Measurements from ENCODE around the gene MANF.
"Not testable (repeated sequence)": the region's sequence is repeated elsewhere in the genome, so short reads cannot be mapped to it uniquely, and the experiment has no call there.

MANF gene

DNA sequence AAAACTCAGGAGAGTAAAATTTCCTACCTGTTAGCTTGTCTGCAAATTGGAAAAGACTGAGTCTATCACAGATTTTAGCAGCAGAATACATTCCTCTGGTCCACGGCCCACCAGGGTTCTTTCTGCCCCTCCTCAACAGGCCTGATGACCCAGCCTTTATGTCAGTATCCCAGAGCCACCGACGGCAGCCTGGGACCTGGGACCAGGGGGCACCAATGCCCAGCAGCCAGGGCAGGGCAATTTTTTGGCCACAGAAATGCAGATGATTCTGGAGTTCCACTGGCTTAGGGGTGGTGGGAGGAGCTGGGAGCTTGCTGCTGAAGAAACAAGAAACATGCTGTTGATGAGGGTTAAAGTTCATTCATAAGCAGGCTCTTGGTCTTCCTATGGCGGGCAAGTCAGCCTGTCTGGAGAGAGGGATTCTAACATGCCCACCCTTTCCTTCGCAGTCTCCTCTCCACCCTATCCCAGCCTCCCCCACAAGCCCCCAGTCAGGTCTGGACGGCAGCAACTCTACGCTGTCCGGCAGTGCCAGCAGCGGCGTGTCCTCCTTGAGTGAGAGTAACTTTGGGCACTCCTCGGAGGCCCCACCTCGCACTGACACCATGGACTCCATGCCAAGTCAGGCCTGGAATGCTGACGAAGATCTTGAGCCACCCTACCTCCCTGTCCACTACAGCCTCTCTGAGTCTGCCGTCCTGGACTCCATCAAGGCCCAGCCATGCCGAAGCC, 4.3 kb upstream of the MANF start:
- H3K27ac ChIP-seq (ENCODE audit: low read depth, low read length) = no peak overlapping the region

DNA sequence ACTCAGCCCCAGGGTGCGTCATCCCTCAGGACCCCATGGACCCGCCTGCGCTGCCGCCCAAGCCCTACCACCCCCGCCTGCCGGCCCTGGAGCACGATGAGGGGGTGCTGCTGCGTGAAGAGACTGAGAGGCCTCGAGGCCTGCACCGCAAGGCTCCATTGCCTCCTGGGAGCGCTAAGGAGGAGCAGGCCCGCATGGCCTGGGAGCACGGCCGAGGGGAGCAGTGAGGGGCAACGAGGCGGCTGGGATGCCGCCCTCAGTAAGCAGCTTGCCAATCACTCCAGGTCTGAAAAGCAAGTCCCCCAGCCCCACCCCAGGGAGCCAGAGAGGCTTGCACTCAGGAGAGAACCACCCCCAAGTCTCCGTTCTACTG, 3.8 kb upstream of the MANF start:
- Histone ChIP-seq H3K4me3 (ENCODE audit: low read depth in 1 of 2, low read length in 2 of 2) (no peak overlapping the region), H3K4me1 (ENCODE audit: control insufficient read depth in 1 of 2, insufficient read depth in 2 of 2, low read length in 2 of 2) (peaks cover 12 to 16% of the 10 kb centered on the region in 2 donors), H3K27me3 (ENCODE audit: control insufficient read depth in 1 of 2, insufficient read depth in 2 of 2, low read length in 2 of 2) (no peaks in the 10 kb centered on the region), H3K9me3 (ENCODE audit: control insufficient read depth in 1 of 2, low read length in 2 of 2) (no peaks in the 10 kb centered on the region), H3K36me3 (ENCODE audit: control insufficient read depth in 1 of 2, insufficient read depth in 2 of 2, low read length in 2 of 2) (no peaks in the 10 kb centered on the region), H3K27ac (ENCODE audit: low read depth, low read length) (no peak overlapping the region), H3K9ac (ENCODE audit: low read depth in 1 of 2, low read length in 2 of 2) (no peak overlapping the region)

More for the DNA sequence above, 4.3 kb upstream of the MANF start:
- Histone ChIP-seq H3K4me3 (ENCODE audit: low read depth in 1 of 2, low read length in 2 of 2) (no peak overlapping the region), H3K9me3 (ENCODE audit: control insufficient read depth in 1 of 2, low read length in 2 of 2) (no peaks in the 10 kb centered on the region), H3K4me1 (ENCODE audit: control insufficient read depth in 1 of 2, insufficient read depth in 2 of 2, low read length in 2 of 2) (peaks cover 9 to 10% of the 10 kb centered on the region in 2 donors), H3K36me3 (ENCODE audit: control insufficient read depth in 1 of 2, insufficient read depth in 2 of 2, low read length in 2 of 2) (no peaks in the 10 kb centered on the region), H3K9ac (ENCODE audit: low read depth in 1 of 2, low read length in 2 of 2) (no peak overlapping the region), H3K27me3 (ENCODE audit: control insufficient read depth in 1 of 2, insufficient read depth in 2 of 2, low read length in 2 of 2) (peaks cover 0 to under 1% of the 10 kb centered on the region in 2 donors)

DNA sequence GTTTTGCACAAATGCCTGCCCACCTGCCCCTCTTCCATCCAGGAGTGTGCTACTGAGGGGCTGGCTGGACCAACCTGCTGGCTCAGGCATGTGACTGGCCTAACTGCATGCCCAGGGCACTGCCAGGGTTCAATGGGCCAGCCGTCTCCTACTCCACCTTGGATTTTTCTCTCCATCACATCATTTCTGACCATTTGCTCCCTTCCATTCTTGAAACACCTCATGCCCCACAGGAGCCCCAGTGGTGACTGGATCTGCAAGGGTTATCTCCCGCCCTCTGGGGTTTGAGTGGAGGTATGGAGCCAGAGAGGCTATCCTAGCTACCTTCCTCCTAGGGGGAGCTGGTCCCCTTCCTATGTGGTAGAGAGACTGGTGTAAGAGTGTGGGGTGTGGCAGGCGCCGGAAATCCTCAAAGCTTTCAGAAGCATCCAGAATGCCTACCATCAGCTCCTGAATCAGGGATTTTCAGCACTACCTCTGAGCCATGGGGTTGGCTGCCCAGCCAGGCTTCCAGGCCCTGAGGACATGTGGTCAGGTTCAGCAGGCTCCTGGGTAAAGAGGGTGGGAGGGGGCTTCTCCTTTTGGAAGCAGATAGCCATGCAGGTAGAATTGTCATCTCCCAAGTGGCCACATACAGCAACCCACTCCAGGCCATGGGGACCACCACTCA, 2.9 kb upstream of the MANF start:
- Histone ChIP-seq H3K4me1 (ENCODE audit: control insufficient read depth in 1 of 2, insufficient read depth in 2 of 2, low read length in 2 of 2) (peaks cover 19 to 23% of the 10 kb centered on the region in 2 donors), H3K36me3 (ENCODE audit: control insufficient read depth in 1 of 2, insufficient read depth in 2 of 2, low read length in 2 of 2) (no peaks in the 10 kb centered on the region), H3K4me3 (ENCODE audit: low read depth in 1 of 2, low read length in 2 of 2) (no peak overlapping the region), H3K9ac (ENCODE audit: low read depth in 1 of 2, low read length in 2 of 2) (no peak overlapping the region), H3K27me3 (ENCODE audit: control insufficient read depth in 1 of 2, insufficient read depth in 2 of 2, low read length in 2 of 2) (no peaks in the 10 kb centered on the region), H3K27ac (ENCODE audit: low read depth, low read length) (no peak overlapping the region), H3K9me3 (ENCODE audit: control insufficient read depth in 1 of 2, low read length in 2 of 2) (no peaks in the 10 kb centered on the region)

DNA sequence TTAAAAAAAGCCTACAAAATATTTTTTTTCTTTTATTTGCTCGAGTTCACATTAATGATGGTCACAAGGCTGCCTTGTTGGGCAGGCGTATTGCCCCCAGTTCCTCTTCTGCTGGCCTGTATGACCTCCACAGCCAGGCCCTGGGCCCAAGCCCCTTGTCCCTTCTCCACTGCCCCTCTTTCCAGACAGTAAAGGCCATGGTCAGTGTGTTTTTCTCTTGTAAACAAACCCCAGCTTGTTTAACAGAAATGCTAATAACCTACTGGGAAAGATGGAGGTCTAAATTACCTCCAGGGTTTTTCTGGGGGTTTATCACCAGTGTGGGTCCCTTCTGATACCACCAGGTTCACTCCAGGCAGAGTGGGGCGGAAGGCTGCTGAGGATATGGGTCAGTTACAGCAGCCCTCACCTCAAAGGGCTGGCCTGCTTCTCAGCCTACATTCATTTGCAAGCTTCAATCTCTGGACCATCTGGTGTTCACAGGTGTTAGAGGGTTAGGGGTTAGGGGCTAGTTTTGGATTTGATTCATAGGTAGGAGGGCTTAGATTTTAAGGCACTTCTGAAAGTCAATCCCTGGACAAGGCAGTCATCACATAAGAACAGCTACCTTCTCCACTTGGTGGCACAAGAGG, 2.0 kb upstream of the MANF start:
- H3K36me3 ChIP-seq (ENCODE audit: control insufficient read depth in 1 of 2, insufficient read depth in 2 of 2, low read length in 2 of 2) = peaks cover 6 to 7% of the 10 kb centered on the region in 2 donors
- H3K4me3 ChIP-seq (ENCODE audit: low read depth in 1 of 2, low read length in 2 of 2) = peak overlapping the region in 1 of 2 donors; percentile 85
- H3K9me3 ChIP-seq (ENCODE audit: control insufficient read depth in 1 of 2, low read length in 2 of 2) = no peaks in the 10 kb centered on the region
- peak overlapping the region in 1 of 2 donors; percentile 98 for H3K9ac ChIP-seq (ENCODE audit: low read depth in 1 of 2, low read length in 2 of 2)
- H3K4me1 ChIP-seq (ENCODE audit: control insufficient read depth in 1 of 2, insufficient read depth in 2 of 2, low read length in 2 of 2) = peaks cover 26 to 31% of the 10 kb centered on the region in 2 donors
- H3K27me3 ChIP-seq (ENCODE audit: control insufficient read depth in 1 of 2, insufficient read depth in 2 of 2, low read length in 2 of 2) = no peaks in the 10 kb centered on the region
- H3K27ac ChIP-seq (ENCODE audit: low read depth, low read length) = no peak overlapping the region

GRCh38 chr3:51384055-51384725, 901 bp upstream of the MANF start:
- Histone ChIP-seq H3K9me3 (ENCODE audit: control insufficient read depth in 1 of 2, low read length in 2 of 2) (no peaks in the 10 kb centered on the region), H3K9ac (ENCODE audit: low read depth in 1 of 2, low read length in 2 of 2) (peak overlapping the region; percentile 98), H3K27me3 (ENCODE audit: control insufficient read depth in 1 of 2, insufficient read depth in 2 of 2, low read length in 2 of 2) (no peaks in the 10 kb centered on the region), H3K4me3 (ENCODE audit: low read depth in 1 of 2, low read length in 2 of 2) (peak overlapping the region; percentile 85 to 99), H3K27ac (ENCODE audit: low read depth, low read length) (peak overlapping the region; percentile 94), H3K4me1 (ENCODE audit: control insufficient read depth in 1 of 2, insufficient read depth in 2 of 2, low read length in 2 of 2) (peaks cover 38 to 42% of the 10 kb centered on the region in 2 donors), H3K36me3 (ENCODE audit: control insufficient read depth in 1 of 2, insufficient read depth in 2 of 2, low read length in 2 of 2) (peaks cover 6 to 17% of the 10 kb centered on the region in 2 donors)

GRCh38 chr3:51385621-51386091, 565 bp downstream of the MANF start:
- peaks cover 52 to 57% of the 10 kb centered on the region in 2 donors for H3K4me1 ChIP-seq (ENCODE audit: control insufficient read depth in 1 of 2, insufficient read depth in 2 of 2, low read length in 2 of 2)
- no peaks in the 10 kb centered on the region for H3K9me3 ChIP-seq (ENCODE audit: control insufficient read depth in 1 of 2, low read length in 2 of 2)
- H3K27me3 ChIP-seq (ENCODE audit: control insufficient read depth in 1 of 2, insufficient read depth in 2 of 2, low read length in 2 of 2) = no peaks in the 10 kb centered on the region
- no peak overlapping the region for H3K27ac ChIP-seq (ENCODE audit: low read depth, low read length)
- H3K9ac ChIP-seq (ENCODE audit: low read depth in 1 of 2, low read length in 2 of 2) = peak overlapping the region; percentile 56 to 68
- H3K4me3 ChIP-seq (ENCODE audit: low read depth in 1 of 2, low read length in 2 of 2) = peak overlapping the region; percentile 81 to 85
- peaks cover 6 to 23% of the 10 kb centered on the region in 2 donors for H3K36me3 ChIP-seq (ENCODE audit: control insufficient read depth in 1 of 2, insufficient read depth in 2 of 2, low read length in 2 of 2)

- Histone ChIP-seq H3K4me3 (ENCODE audit: low read depth in 1 of 2, low read length in 2 of 2) (peak overlapping the region; percentile 81 to 85), H3K27me3 (ENCODE audit: control insufficient read depth in 1 of 2, insufficient read depth in 2 of 2, low read length in 2 of 2) (no peaks in the 10 kb centered on the region), H3K36me3 (ENCODE audit: control insufficient read depth in 1 of 2, insufficient read depth in 2 of 2, low read length in 2 of 2) (peaks cover 6 to 23% of the 10 kb centered on the region in 2 donors), H3K9ac (ENCODE audit: low read depth in 1 of 2, low read length in 2 of 2) (peak overlapping the region; percentile 56 to 68), H3K27ac (ENCODE audit: low read depth, low read length) (no peak overlapping the region), H3K4me1 (ENCODE audit: control insufficient read depth in 1 of 2, insufficient read depth in 2 of 2, low read length in 2 of 2) (peaks cover 53 to 60% of the 10 kb centered on the region in 2 donors), H3K9me3 (ENCODE audit: control insufficient read depth in 1 of 2, low read length in 2 of 2) (no peaks in the 10 kb centered on the region)
Measured at GRCh38 chr3:51386159-51386851, 1.2 kb downstream of the MANF start.

DNA sequence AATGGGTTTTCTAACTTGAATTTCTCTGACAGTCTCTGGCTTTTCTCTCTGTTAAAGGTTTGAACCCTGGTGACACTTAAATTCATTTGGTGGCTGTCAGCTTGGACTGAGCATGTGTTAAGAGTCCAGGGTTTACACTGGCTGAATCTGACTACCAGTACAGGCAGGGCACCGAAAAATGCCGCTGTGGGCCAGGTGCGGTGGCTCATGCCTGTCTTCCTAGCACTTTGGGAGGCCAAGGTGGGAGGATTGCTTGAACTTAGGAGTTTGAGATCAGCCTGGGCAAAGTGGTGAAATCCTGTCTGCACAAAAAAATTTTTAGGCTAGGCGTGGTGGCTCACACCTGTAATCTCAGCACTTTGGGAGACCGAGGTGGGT, 1.8 kb downstream of the MANF start:
- Histone ChIP-seq H3K9me3 (ENCODE audit: control insufficient read depth in 1 of 2, low read length in 2 of 2) (no peaks in the 10 kb centered on the region), H3K36me3 (ENCODE audit: control insufficient read depth in 1 of 2, insufficient read depth in 2 of 2, low read length in 2 of 2) (peaks cover 6 to 23% of the 10 kb centered on the region in 2 donors), H3K4me1 (ENCODE audit: control insufficient read depth in 1 of 2, insufficient read depth in 2 of 2, low read length in 2 of 2) (peaks cover 53 to 61% of the 10 kb centered on the region in 2 donors), H3K27me3 (ENCODE audit: control insufficient read depth in 1 of 2, insufficient read depth in 2 of 2, low read length in 2 of 2) (no peaks in the 10 kb centered on the region), H3K27ac (ENCODE audit: low read depth, low read length) (no peak overlapping the region), H3K9ac (ENCODE audit: low read depth in 1 of 2, low read length in 2 of 2) (peak overlapping the region; percentile 56 to 68), H3K4me3 (ENCODE audit: low read depth in 1 of 2, low read length in 2 of 2) (peak overlapping the region; percentile 81 to 85)

DNA sequence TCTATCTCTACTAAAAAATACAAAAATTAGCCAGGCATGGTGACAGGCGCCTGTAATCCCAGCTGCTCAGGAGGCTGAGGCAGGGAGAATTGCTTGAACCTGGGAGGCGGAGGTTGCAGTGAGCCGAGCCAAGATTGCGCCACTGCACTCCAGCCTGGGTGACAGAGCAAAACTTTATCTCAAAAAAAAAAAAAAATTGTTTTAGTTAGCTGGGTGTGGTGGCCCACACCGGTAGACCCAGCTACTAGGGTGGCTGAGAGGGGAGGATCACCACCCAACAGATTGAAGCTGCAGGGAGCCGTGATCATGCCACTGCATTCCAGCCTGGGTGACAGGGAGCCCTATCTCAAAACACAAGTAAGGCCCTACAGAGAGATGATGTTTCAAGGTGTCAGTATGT, 2.2 kb downstream of the MANF start:
- H3K27ac ChIP-seq (ENCODE audit: low read depth, low read length); H3K27me3 ChIP-seq (ENCODE audit: control insufficient read depth in 1 of 2, insufficient read depth in 2 of 2, low read length in 2 of 2); H3K9me3 ChIP-seq (ENCODE audit: control insufficient read depth in 1 of 2, low read length in 2 of 2): not testable (repeated sequence)
- H3K4me3 ChIP-seq (ENCODE audit: low read depth in 1 of 2, low read length in 2 of 2) = peak overlapping the region in 1 of 2 donors; percentile 48
- peaks cover 54 to 66% of the 10 kb centered on the region in 2 donors for H3K4me1 ChIP-seq (ENCODE audit: control insufficient read depth in 1 of 2, insufficient read depth in 2 of 2, low read length in 2 of 2)
- peaks cover 7 to 23% of the 10 kb centered on the region in 2 donors for H3K36me3 ChIP-seq (ENCODE audit: control insufficient read depth in 1 of 2, insufficient read depth in 2 of 2, low read length in 2 of 2)
- peak overlapping the region in 1 of 2 donors; percentile 49 for H3K9ac ChIP-seq (ENCODE audit: low read depth in 1 of 2, low read length in 2 of 2)

Data from duodenal mucosa (tissue), 2 donors.